Measurements from ENCODE around the gene STK11IP.

GRCh38 chr2:219595256-219595655, 2.4 kb upstream of the STK11IP start:
- TF ChIP-seq CTCF (IDR thresholded peaks at IDR 0.05; ENCODE audit: low read depth, low read length): no peak
- no peak for TF ChIP-seq EZH2phosphoT487 (IDR thresholded peaks at IDR 0.05; ENCODE audit: low read depth)
